Measurements from ENCODE around the gene ZNF26. TPM values are rescaled to one million over a fixed set of nuclear protein-coding genes. Genes with fewer than 3 reads are reported as not detected.
A peak's percentile ranks its signal among the peaks of the same experiment; 100 is the strongest.

ZNF26 gene
- total and polyA plus RNA-seq, 2 donors (not counting 1 experiment from before 2014, with no cell fraction given) = 36.0 to 38.3 TPM

GRCh38 chr12:132955094-132956010, 30.8 kb upstream of the ZNF26 start:
- peak; percentile 16 for DNase-seq
- Histone ChIP-seq H3K4me1 (ENCODE audit: control insufficient read depth in 2 of 2, insufficient read depth in 2 of 2, low read length in 2 of 2) (peaks cover 11 to 19% of the 10 kb centered on the region in 2 donors), H3K4me3 (ENCODE audit: control extremely low read depth in 1 of 5, extremely low read depth in 1 of 5, insufficient read depth in 1 of 5, low read depth in 2 of 5, low read length in 4 of 5) (peak overlapping the region in 4 of 5 experiments; percentile 85 to 95 (median 90)), H3K79me2 (ENCODE audit: control insufficient read depth, insufficient read depth, low read length) (peaks cover 69% of the 10 kb centered on the region), H3K27me3 (replicated peaks in 1 of 4; ENCODE audit: control extremely low read depth in 1 of 4, control insufficient read depth in 3 of 4, insufficient read depth in 4 of 4, low read length in 3 of 4) (no peaks in the 10 kb centered on the region), H3K9ac (ENCODE audit: low read length) (peak overlapping the region; percentile 94), H3K36me3 (replicated peaks in 1 of 2; ENCODE audit: control extremely low read depth in 1 of 2, control insufficient read depth in 1 of 2, extremely low read depth in 1 of 2, insufficient read depth in 2 of 2, low read length in 1 of 2) (no peaks in the 10 kb centered on the region), H3K9me3 (ENCODE audit: control extremely low read depth in 1 of 3, control insufficient read depth in 2 of 3, insufficient read depth in 1 of 3, low read length in 2 of 3) (peaks cover 0 to 22% (median 8%) of the 10 kb centered on the region in 3 donors), H3K27ac (ENCODE audit: low read length in 2 of 2) (peak overlapping the region; percentile 12 to 93), H4K20me1 (ENCODE audit: control insufficient read depth, insufficient read depth, low read length, poor library complexity, severe bottlenecking) (peaks cover 14% of the 10 kb centered on the region), H2AFZ (ENCODE audit: insufficient read depth, low read depth, low read length, poor library complexity, severe bottlenecking) (peak overlapping the region; percentile 87), H3K4me2 (replicated peaks; ENCODE audit: low read depth, low read length, poor library complexity, severe bottlenecking) (peak overlapping the region; percentile 89)
- Mint-ChIP-seq H3K4me3 (peak overlapping the region; percentile 93), H3K9me3 (ENCODE audit: insufficient read depth) (peaks cover 2% of the 10 kb centered on the region), H3K27me3 (no peaks in the 10 kb centered on the region), H3K4me1 (peaks cover 26% of the 10 kb centered on the region), H3K27ac (peak overlapping the region; percentile 88)
- ATAC-seq (ENCODE audit: low read depth) = peak; percentile 69
- intact Hi-C loops (cut with micrococcal nuclease) = loop anchor here (1.0 to 5.0 kb wide), 7 partner anchors 31 to 808 kb away; partner anchors contain the start of genes GOLGA3, ZNF10, ZNF140 and ZNF26
- CTCF ChIA-PET = interaction anchor here (1.0 to 1.2 kb wide), 3 partner anchors 31 to 51 kb away, joined by 3 to 5 read pairs (median 4); partner anchors contain the start of gene ZNF26
- POLR2A ChIA-PET = interaction anchor here (0.8 to 1.5 kb wide), 3 partner anchors 30 to 175 kb away, joined by 5 to 11 read pairs (median 5); partner anchors contain the start of genes ZNF10, ZNF26 and ZNF891
- no peak for TF ChIP-seq EZH2 (IDR thresholded peaks at IDR 0.05; ENCODE audit: borderline replicate concordance, insufficient read depth, low read depth, low read length, poor library complexity, severe bottlenecking)
- TF ChIP-seq, protein P1, sequence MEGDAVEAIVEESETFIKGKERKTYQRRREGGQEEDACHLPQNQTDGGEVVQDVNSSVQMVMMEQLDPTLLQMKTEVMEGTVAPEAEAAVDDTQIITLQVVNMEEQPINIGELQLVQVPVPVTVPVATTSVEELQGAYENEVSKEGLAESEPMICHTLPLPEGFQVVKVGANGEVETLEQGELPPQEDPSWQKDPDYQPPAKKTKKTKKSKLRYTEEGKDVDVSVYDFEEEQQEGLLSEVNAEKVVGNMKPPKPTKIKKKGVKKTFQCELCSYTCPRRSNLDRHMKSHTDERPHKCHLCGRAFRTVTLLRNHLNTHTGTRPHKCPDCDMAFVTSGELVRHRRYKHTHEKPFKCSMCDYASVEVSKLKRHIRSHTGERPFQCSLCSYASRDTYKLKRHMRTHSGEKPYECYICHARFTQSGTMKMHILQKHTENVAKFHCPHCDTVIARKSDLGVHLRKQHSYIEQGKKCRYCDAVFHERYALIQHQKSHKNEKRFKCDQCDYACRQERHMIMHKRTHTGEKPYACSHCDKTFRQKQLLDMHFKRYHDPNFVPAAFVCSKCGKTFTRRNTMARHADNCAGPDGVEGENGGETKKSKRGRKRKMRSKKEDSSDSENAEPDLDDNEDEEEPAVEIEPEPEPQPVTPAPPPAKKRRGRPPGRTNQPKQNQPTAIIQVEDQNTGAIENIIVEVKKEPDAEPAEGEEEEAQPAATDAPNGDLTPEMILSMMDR (IDR thresholded peaks at IDR 0.05) = no peak
- WGBS (ENCODE audit: insufficient coverage) = 48% methylated on average over 34 of the region's 39 CpGs

Measured in B cell (primary cell).